ENCODE results near the gene CYP2W1. TPM values are rescaled to one million over a fixed set of nuclear protein-coding genes. Genes with fewer than 3 reads are reported as not detected.
"Not testable (repeated sequence)": the region's sequence is repeated elsewhere in the genome, so short reads cannot be mapped to it uniquely, and the experiment has no call there.

The CYP2W1 gene
- total and polyA plus RNA-seq, 12 donors = 0.70 to 71.0 (median 41.6) TPM

- TF ChIP-seq POLR2A (IDR thresholded peaks at IDR 0.05) = no peak
- no peak for TF ChIP-seq CTCF (IDR thresholded peaks at IDR 0.05)
- no peak overlapping the region for H3K4me3 ChIP-seq
- H3K27me3 ChIP-seq = no peaks in the 10 kb centered on the region
- 89 to 90% (median 90%) methylated on average over 17 to 52 of the region's 52 CpGs for WGBS, 4 donors
- H3K9me3 ChIP-seq (replicated peaks in 1 of 3) = no peaks in the 10 kb centered on the region
- H3K36me3 ChIP-seq (replicated peaks in 1 of 2) = peaks cover 0 to 3% of the 10 kb centered on the region in 2 donors
- H3K4me1 ChIP-seq (replicated peaks in 1 of 2) = peaks cover 0 to 4% of the 10 kb centered on the region in 2 donors
- intact Hi-C loops (cut with DNase I) = loop anchor here in 1 of 2 donors (10.0 kb wide), 1 partner anchor 175 kb away; no protein-coding TSS in a partner anchor
- no peak overlapping the region for H3K27ac ChIP-seq
- DNase-seq = no peak
Observed at GRCh38 chr7:999941-1000935, 17.3 kb downstream of the CYP2W1 start.

GRCh38 chr7:1001069-1001770 is 18.2 kb downstream of the CYP2W1 start:
- DNase-seq; H3K9me3 ChIP-seq (replicated peaks in 1 of 3); H3K4me3 ChIP-seq; H3K27ac ChIP-seq; H3K36me3 ChIP-seq (replicated peaks in 1 of 2); intact Hi-C loops (cut with DNase I); H3K27me3 ChIP-seq; H3K4me1 ChIP-seq (replicated peaks in 1 of 2): not testable (repeated sequence)
- WGBS, 4 donors = 83 to 97% (median 92%) methylated on average over 5 to 14 of the region's 14 CpGs

DNA sequence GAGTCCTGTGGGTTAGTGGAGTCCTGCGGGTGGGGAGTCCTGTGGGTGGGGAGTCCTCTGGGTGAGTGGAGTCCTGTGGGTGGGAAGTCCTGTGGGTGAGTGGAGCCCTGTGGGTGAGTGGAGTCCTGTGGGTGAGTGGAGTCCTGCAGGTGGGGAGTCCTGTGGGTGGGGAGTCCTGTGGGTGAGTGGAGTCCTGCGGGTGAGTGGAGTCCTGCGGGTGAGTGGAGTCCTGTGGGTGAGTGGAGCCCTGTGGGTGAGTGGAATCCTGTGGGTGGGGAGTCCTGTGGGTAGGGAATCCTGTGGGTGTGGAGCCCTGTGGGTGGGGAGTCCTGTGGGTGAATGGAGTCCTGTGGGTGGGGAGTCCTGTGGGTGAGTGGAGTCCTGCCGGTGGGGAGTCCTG is 19.0 kb downstream of the CYP2W1 start:
- H3K27me3 ChIP-seq; H3K27ac ChIP-seq; H3K36me3 ChIP-seq (replicated peaks in 1 of 2); H3K9me3 ChIP-seq (replicated peaks in 1 of 3); intact Hi-C loops (cut with DNase I); H3K4me1 ChIP-seq (replicated peaks in 1 of 2); DNase-seq; H3K4me3 ChIP-seq: not testable (repeated sequence)
- whole genome bisulfite sequencing, 4 donors = 88 to 98% (median 91%) methylated on average over 3 to 4 of the region's 4 CpGs

- WGBS, 4 donors = 89 to 100% (median 93%) methylated on average over 1 to 7 of the region's 7 CpGs; no CpG with 5 or more reads in 1 of the 4 donors
- DNase-seq; H3K4me3 ChIP-seq; intact Hi-C loops (cut with DNase I); H3K9me3 ChIP-seq (replicated peaks in 1 of 3); H3K27me3 ChIP-seq; H3K4me1 ChIP-seq (replicated peaks in 1 of 2); H3K36me3 ChIP-seq (replicated peaks in 1 of 2); H3K27ac ChIP-seq: not testable (repeated sequence)
Observed at GRCh38 chr7:1002445-1002844, 19.5 kb downstream of the CYP2W1 start.

GRCh38 chr7:1004018-1004852 is 21.3 kb downstream of the CYP2W1 start:
- WGBS, 4 donors = 68 to 84% (median 73%) methylated on average over 17 to 32 of the region's 32 CpGs
- TF ChIP-seq POLR2A (IDR thresholded peaks at IDR 0.05) (no peak), CTCF (IDR thresholded peaks at IDR 0.05) (no peak)
- Histone ChIP-seq H3K27ac (no peak overlapping the region), H3K4me1 (replicated peaks in 1 of 2) (peaks cover 0 to 4% of the 10 kb centered on the region in 2 donors), H3K27me3 (no peaks in the 10 kb centered on the region), H3K9me3 (replicated peaks in 1 of 3) (no peaks in the 10 kb centered on the region), H3K36me3 (replicated peaks in 1 of 2) (no peaks in the 10 kb centered on the region), H3K4me3 (no peak overlapping the region)
- intact Hi-C loops (cut with DNase I) = no loop called here
- DNase-seq = no peak
